ENCODE results near the gene DCT.

- TF ChIP-seq CTCF (IDR thresholded peaks at IDR 0.05), result no peak
- TF ChIP-seq POLR2A (IDR thresholded peaks at IDR 0.05; ENCODE audit: low read depth), result no peak
Measured at GRCh38 chr13:94454906-94455305, 24.6 kb downstream of the DCT start.

Measured in esophagus muscularis mucosa (tissue), 3 donors.